ENCODE measurements around the gene VRK3.

DNA sequence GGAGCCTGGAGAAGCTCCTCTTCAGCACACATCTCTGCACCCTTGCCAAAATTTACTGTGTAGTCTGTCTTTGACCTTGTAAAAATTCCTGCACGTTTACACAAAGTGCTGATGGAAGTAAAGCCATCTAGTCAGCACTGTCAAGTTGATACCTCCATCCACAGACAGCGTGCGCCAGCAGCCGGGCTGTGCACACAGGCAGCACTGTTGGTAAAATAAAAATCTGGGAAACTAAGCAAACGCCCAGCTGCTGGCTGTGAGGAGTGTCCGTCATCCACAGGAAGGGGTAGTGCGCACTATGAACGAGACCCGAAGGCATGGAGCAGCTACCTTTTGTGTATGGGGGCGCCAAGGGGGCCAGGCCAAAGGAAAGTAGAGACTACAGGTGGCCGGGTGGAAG lies 46.8 kb downstream of the VRK3 start:
- TF ChIP-seq, protein P1, sequence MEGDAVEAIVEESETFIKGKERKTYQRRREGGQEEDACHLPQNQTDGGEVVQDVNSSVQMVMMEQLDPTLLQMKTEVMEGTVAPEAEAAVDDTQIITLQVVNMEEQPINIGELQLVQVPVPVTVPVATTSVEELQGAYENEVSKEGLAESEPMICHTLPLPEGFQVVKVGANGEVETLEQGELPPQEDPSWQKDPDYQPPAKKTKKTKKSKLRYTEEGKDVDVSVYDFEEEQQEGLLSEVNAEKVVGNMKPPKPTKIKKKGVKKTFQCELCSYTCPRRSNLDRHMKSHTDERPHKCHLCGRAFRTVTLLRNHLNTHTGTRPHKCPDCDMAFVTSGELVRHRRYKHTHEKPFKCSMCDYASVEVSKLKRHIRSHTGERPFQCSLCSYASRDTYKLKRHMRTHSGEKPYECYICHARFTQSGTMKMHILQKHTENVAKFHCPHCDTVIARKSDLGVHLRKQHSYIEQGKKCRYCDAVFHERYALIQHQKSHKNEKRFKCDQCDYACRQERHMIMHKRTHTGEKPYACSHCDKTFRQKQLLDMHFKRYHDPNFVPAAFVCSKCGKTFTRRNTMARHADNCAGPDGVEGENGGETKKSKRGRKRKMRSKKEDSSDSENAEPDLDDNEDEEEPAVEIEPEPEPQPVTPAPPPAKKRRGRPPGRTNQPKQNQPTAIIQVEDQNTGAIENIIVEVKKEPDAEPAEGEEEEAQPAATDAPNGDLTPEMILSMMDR (conservative IDR thresholded peaks at IDR 0.05; ENCODE audit: low read length), result no peak
- no peak for TF ChIP-seq EZH2phosphoT487 (IDR thresholded peaks at IDR 0.05; ENCODE audit: borderline replicate concordance)
